ENCODE measurements around the gene SP140.

DNA sequence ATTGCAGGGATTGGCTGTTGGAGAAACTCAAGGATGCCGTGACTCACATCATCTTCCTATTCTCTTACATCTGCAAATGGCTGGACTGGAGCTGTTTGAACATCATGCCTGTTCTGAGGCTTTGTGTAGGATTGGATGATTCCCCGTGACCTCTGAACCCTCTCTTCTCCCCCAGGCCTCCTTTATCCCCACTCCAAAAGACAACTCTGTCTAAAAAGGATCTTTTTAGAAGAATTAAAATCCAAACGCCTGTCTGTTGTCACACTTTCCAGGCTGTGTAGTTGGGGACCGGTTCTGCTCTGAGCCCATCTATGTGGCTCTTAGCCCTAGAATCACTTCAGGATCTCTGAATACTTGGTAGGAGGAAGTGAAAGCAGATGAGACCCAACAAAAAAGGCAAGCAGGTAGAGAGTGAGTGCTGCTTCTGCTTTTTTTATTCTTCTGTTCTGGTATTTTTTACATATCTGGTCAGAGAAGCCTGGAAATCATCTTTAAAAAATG, 565 bp downstream of the SP140 start:
- TF ChIP-seq, protein P1, sequence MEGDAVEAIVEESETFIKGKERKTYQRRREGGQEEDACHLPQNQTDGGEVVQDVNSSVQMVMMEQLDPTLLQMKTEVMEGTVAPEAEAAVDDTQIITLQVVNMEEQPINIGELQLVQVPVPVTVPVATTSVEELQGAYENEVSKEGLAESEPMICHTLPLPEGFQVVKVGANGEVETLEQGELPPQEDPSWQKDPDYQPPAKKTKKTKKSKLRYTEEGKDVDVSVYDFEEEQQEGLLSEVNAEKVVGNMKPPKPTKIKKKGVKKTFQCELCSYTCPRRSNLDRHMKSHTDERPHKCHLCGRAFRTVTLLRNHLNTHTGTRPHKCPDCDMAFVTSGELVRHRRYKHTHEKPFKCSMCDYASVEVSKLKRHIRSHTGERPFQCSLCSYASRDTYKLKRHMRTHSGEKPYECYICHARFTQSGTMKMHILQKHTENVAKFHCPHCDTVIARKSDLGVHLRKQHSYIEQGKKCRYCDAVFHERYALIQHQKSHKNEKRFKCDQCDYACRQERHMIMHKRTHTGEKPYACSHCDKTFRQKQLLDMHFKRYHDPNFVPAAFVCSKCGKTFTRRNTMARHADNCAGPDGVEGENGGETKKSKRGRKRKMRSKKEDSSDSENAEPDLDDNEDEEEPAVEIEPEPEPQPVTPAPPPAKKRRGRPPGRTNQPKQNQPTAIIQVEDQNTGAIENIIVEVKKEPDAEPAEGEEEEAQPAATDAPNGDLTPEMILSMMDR (IDR thresholded peaks at IDR 0.05), result no peak
- no peak for TF ChIP-seq POLR2A (IDR thresholded peaks at IDR 0.05)

Measured in vagina (tissue), 2 donors.